HG03025 (cell line): ENCODE measurements around the gene MECR.

Source experiments
- ATAC-seq: cut with Tn5 transposase; IDR thresholded peaks from one replicate; pipeline ENCODE4 v1.9.1; 2021; ENCODE audit warnings: mild to moderate bottlenecking, moderate library complexity; ENCODE audit not compliant: unreplicated experiment, low FRiP score

MECR gene

DNA sequence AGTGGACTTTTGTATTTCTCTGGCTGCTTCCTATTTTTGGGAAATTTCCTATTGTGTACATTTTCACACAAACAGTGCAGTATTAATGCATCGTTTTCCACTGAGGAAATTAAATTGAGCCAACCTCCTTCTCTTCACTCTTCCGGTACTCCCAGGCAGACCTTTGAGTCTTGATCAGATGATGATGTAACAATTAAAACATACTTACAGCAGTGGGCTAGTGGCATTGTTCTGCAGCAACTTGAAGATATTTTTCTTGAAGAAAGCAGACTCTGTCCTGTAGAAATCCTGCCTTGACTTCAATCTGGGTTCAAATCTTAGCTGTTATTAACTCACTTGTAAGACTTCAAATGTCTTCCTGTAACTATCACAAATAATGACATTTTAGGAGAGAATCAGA, 88.0 kb downstream of the MECR start:
- ATAC-seq, result no peak
